H9 (cell line): ENCODE measurements around the gene CDHR2. TPM values are rescaled to one million over a fixed set of nuclear protein-coding genes. Genes with fewer than 3 reads are reported as not detected.
A peak's percentile ranks its signal among the peaks of the same experiment; 100 is the strongest.

Experiments used
- DNase-seq: peaks from one replicate; pipeline ENCODE4 v3.0.0-alpha.2; 2017
- H2AFZ ChIP-seq: one replicate; pipeline ENCODE4 v1.6.1; 2013; ENCODE audit warnings: mild to moderate bottlenecking, low read length, control low read depth, moderate library complexity
- H2AK5ac ChIP-seq: 2 replicates; pipeline ENCODE4 v1.6.1; 2013; ENCODE audit warnings: low read length, control low read depth, mixed read lengths; ENCODE audit not compliant: insufficient read length
- H2BK120ac ChIP-seq: one replicate; pipeline ENCODE4 v1.6.1; 2013; ENCODE audit warnings: low read depth, mild to moderate bottlenecking, low read length, control low read depth, inconsistent platforms; ENCODE audit not compliant: poor library complexity, severe bottlenecking
- H2BK12ac ChIP-seq: 2 replicates; pipeline ENCODE4 v1.6.1; 2013; ENCODE audit warnings: low read length, control low read depth, mixed read lengths, low read depth; ENCODE audit not compliant: insufficient read length
- H2BK15ac ChIP-seq: 2 replicates; pipeline ENCODE4 v1.6.1; 2013; ENCODE audit warnings: low read depth, low read length, control low read depth
- H2BK20ac ChIP-seq: one replicate; pipeline ENCODE4 v1.6.1; 2013; ENCODE audit warnings: low read depth, mild to moderate bottlenecking, low read length, control low read depth, inconsistent platforms; ENCODE audit not compliant: poor library complexity, severe bottlenecking
- H2BK5ac ChIP-seq: 2 replicates; pipeline ENCODE4 v1.6.1; 2013; ENCODE audit warnings: low read length, control low read depth, mixed read lengths; ENCODE audit not compliant: insufficient read length
- H3K14ac ChIP-seq: 2 replicates; pipeline ENCODE4 v1.6.1; 2013; ENCODE audit warnings: low read length, control low read depth; ENCODE audit not compliant: insufficient read depth
- H3K18ac ChIP-seq: 2 replicates; pipeline ENCODE4 v1.6.1; 2013; ENCODE audit warnings: low read depth, mild to moderate bottlenecking, mixed read lengths, low read length, control low read depth; ENCODE audit not compliant: insufficient read length
- H3K23ac ChIP-seq: 2 replicates; pipeline ENCODE4 v1.6.1; 2013; ENCODE audit warnings: low read length, control low read depth, mixed read lengths, low read depth; ENCODE audit not compliant: insufficient read length
- H3K23me2 ChIP-seq: 2 replicates; pipeline ENCODE4 v1.6.1; 2013; ENCODE audit warnings: low read depth, mild to moderate bottlenecking, mixed read lengths, low read length, control low read depth; ENCODE audit not compliant: insufficient read length, poor library complexity, severe bottlenecking
- H3K27ac ChIP-seq: 2 replicates; pipeline ENCODE4 v1.5.1; 2013; ENCODE audit warnings: low read length, control low read depth, mixed read lengths, low read depth; ENCODE audit not compliant: insufficient read length
- H3K27me3 ChIP-seq: 2 replicates; pipeline ENCODE4 v1.6.1; 2013; ENCODE audit warnings: low read length, control low read depth, inconsistent platforms; ENCODE audit not compliant: insufficient read depth
- H3K4ac ChIP-seq: 2 replicates; pipeline ENCODE4 v1.6.1; 2013; ENCODE audit warnings: low read depth, mild to moderate bottlenecking, control low read depth, inconsistent platforms, low read length, moderate library complexity
- H3K4me1 ChIP-seq: 2 replicates; pipeline ENCODE4 v1.6.1; 2013; ENCODE audit warnings: low read length, control low read depth, inconsistent platforms; ENCODE audit not compliant: insufficient read depth
- H3K4me2 ChIP-seq: 2 replicates; pipeline ENCODE4 v1.6.1; 2013; ENCODE audit warnings: low read length, control low read depth, mixed read lengths; ENCODE audit not compliant: insufficient read length, insufficient read depth
- H3K56ac ChIP-seq: 2 replicates; pipeline ENCODE4 v1.6.1; 2013; ENCODE audit warnings: low read depth, mild to moderate bottlenecking, mixed read lengths, low read length, control low read depth; ENCODE audit not compliant: insufficient read length
- H3K79me1 ChIP-seq: 2 replicates; pipeline ENCODE4 v1.6.1; 2013; ENCODE audit warnings: low read depth, mild to moderate bottlenecking, moderate library complexity, low read length, control low read depth, inconsistent platforms; ENCODE audit not compliant: insufficient read depth, poor library complexity, severe bottlenecking
- H3K79me2 ChIP-seq: 2 replicates; pipeline ENCODE4 v1.6.1; 2013; ENCODE audit warnings: low read length, control low read depth, inconsistent platforms; ENCODE audit not compliant: insufficient read depth
- H3K9ac ChIP-seq: 2 replicates; pipeline ENCODE4 v1.6.1; 2013; ENCODE audit warnings: low read length, control low read depth, mixed read lengths; ENCODE audit not compliant: insufficient read length; ENCODE audit errors: extremely low read depth
- H3K9me3 ChIP-seq: one replicate; pipeline ENCODE4 v1.6.1; 2013; ENCODE audit warnings: low read depth, low read length, inconsistent platforms; ENCODE audit not compliant: control insufficient read depth
- H3T11ph ChIP-seq: one replicate; pipeline ENCODE4 v1.6.1; 2013; ENCODE audit warnings: mild to moderate bottlenecking, low read length, control low read depth, inconsistent platforms
- H4K20me1 ChIP-seq: one replicate; pipeline ENCODE4 v1.6.1; 2013; ENCODE audit not compliant: control insufficient read depth, insufficient read length, insufficient read depth
- H4K5ac ChIP-seq: 2 replicates; pipeline ENCODE4 v1.6.1; 2013; ENCODE audit warnings: low read depth, mild to moderate bottlenecking, mixed read lengths, low read length, control low read depth; ENCODE audit not compliant: insufficient read length
- H4K8ac ChIP-seq: replicated peaks from 2 replicates; pipeline ENCODE4 v1.6.1; 2013; ENCODE audit warnings: low read length, control low read depth, mixed read lengths, low read depth; ENCODE audit not compliant: insufficient read length
- H4K91ac ChIP-seq: 2 replicates; pipeline ENCODE4 v1.6.1; 2013; ENCODE audit warnings: low read depth, mild to moderate bottlenecking, moderate library complexity, mixed read lengths, low read length, control low read depth; ENCODE audit not compliant: insufficient read length
- H3K27ac Mint-ChIP-seq, 3 experiments: 2 replicates in 2 of 3; 3 replicates in 1 of 3; pipeline ENCODE4 v1.8.0; 2020 to 2021; ENCODE audit warnings: mixed read lengths in 3 of 3, mild to moderate bottlenecking in 1 of 3, moderate library complexity in 1 of 3
- H3K27me3 Mint-ChIP-seq: 2 replicates; pipeline ENCODE4 v1.8.0; 2021; ENCODE audit warnings: low read depth, mild to moderate bottlenecking, moderate library complexity, mixed read lengths
- H3K36me3 Mint-ChIP-seq, 3 experiments: 2 replicates in 2 of 3; 3 replicates in 1 of 3; pipeline ENCODE4 v1.8.0; 2020 to 2021; ENCODE audit warnings: low read depth in 3 of 3, mixed read lengths in 3 of 3; ENCODE audit not compliant: insufficient read depth in 1 of 3
- H3K4me1 Mint-ChIP-seq, 2 experiments: 2 replicates each; pipeline ENCODE4 v1.8.0; 2020; ENCODE audit warnings: mixed read lengths in 2 of 2
- H3K4me3 Mint-ChIP-seq, 2 experiments: 2 replicates in 1 of 2; 3 replicates in 1 of 2; pipeline ENCODE4 v1.8.0; 2020 to 2021; ENCODE audit warnings: mild to moderate bottlenecking in 2 of 2, mixed read lengths in 2 of 2, moderate library complexity in 1 of 2
- H3K9me3 Mint-ChIP-seq, 2 experiments: 2 replicates in 1 of 2; 3 replicates in 1 of 2; pipeline ENCODE4 v1.8.0; 2020; ENCODE audit warnings: mild to moderate bottlenecking in 2 of 2, mixed read lengths in 2 of 2, moderate library complexity in 1 of 2
- CTCF ChIP-seq: fragments of 200-600 bp; sonication (generic); conservative IDR thresholded peaks from 3 replicates; pipeline ENCODE4 v1.8.0; 2021; ENCODE audit warnings: antibody characterized with exemption, mild to moderate bottlenecking
- WGBS: extraction: QIAGEN DNeasy Blood & Tissue Kit; methylation state at CpG from one replicate; pipeline ENCODE4 v1.1.7; 2013; ENCODE audit warnings: missing lambda C conversion rate, low lambda C conversion rate, mixed read lengths; ENCODE audit not compliant: insufficient read length; ENCODE audit errors: extremely low coverage; 5-methylcytosine and 5-hydroxymethylcytosine counted together
- total RNA-seq: library from RNA; stranded (reverse); gene quantifications from 2 replicates; pipeline ENCODE4 v1.2.1, GENCODE V29; 2021

Gene CDHR2
- total RNA-seq, 1 experiment from 2014 or later, result 0.90 TPM

- Histone ChIP-seq H3K4me1 (peaks cover 13% of the 10 kb centered on the region; the same call in 1 of the 2 replicates), H3T11ph (no peak overlapping the region), H3K27me3 (no peaks in the 10 kb centered on the region), H3K18ac (no peak overlapping the region), H3K79me2 (no peaks in the 10 kb centered on the region), H2BK120ac (no peak overlapping the region), H2BK20ac (no peak overlapping the region), H3K79me1 (no peaks in the 10 kb centered on the region), H4K20me1 (peaks cover 4% of the 10 kb centered on the region), H3K23me2 (peaks cover 15% of the 10 kb centered on the region), H4K5ac (no peak overlapping the region), H3K9ac (no peak overlapping the region), H3K14ac (peak overlapping the region; percentile 37), H2BK5ac (no peak overlapping the region), H2BK12ac (no peak overlapping the region), H3K27ac (no peak overlapping the region), H3K4ac (no peak overlapping the region), H4K91ac (no peak overlapping the region), H2AK5ac (no peak overlapping the region), H2BK15ac (no peak overlapping the region), H2AFZ (no peak overlapping the region), H3K56ac (no peak overlapping the region), H3K23ac (no peak overlapping the region), H3K9me3 (no peaks in the 10 kb centered on the region), H3K4me2 (peak overlapping the region; percentile 55), H4K8ac (no peak overlapping the region)
- Mint-ChIP-seq H3K27me3 (peaks cover 3% of the 10 kb centered on the region; the same call in 1 of the 2 replicates), H3K9me3 (no peaks in the 10 kb centered on the region), H3K4me1 (peaks cover 47 to 50% of the 10 kb centered on the region in 2 experiments), H3K27ac (peak overlapping the region; percentile 76 to 89 (median 77); a peak in 5 of 7 replicates), H3K4me3 (peak overlapping the region; percentile 75 to 87), H3K36me3 (peaks cover 0 to 2% (median 2%) of the 10 kb centered on the region in 3 experiments; a peak in 3 of 7 replicates)
- TF ChIP-seq CTCF, result no peak
- WGBS, result no CpG with 5 or more reads among the region's 16 CpGs
- peak; percentile 69 for DNase-seq
These were observed 7.0 kb upstream of the CDHR2 start for GRCh38 chr5:176542135-176542595.
